MM.1S (cell line): ENCODE results near the gene SLC5A5.

Experiments used
- CTCF ChIP-seq: fragments of 300-600 bp; sonication (generic); IDR thresholded peaks from 2 replicates; pipeline ENCODE4 v1.5.1; 2016; ENCODE audit warnings: antibody characterized with exemption, low read length, mixed read lengths
- EZH2 ChIP-seq: fragments of 300-600 bp; sonication (generic); optimal IDR thresholded peaks from 2 replicates; pipeline ENCODE3; 2017; ENCODE audit warnings: low read depth, mild to moderate bottlenecking, antibody characterized with exemption, low read length, mixed read lengths
- EZH2phosphoT487 ChIP-seq: fragments of 300-600 bp; sonication (generic); IDR thresholded peaks from 2 replicates; pipeline ENCODE4 v1.6.1; 2018; ENCODE audit warnings: antibody characterized with exemption, low read length

GRCh38 chr19:17910791-17911360, 39.1 kb downstream of the SLC5A5 start:
- TF ChIP-seq CTCF: no peak
- TF ChIP-seq EZH2phosphoT487: no peak
- no peak for TF ChIP-seq EZH2
